SK-N-SH (cell line): ENCODE data around the gene CYSTM1. TPM values are rescaled to one million over a fixed set of nuclear protein-coding genes. Genes with fewer than 3 reads are reported as not detected.

Source experiments
- CTCF ChIA-PET: fragments of 300-600, 350-600 bp; formaldehyde crosslinking; extraction: SDS; loops from one replicate; lab custom pipeline; 2021; lab: Yijun Ruan, JAX
- POLR2A ChIA-PET: fragments of 350-600 bp; sonication (Branson Sonifier 250); formaldehyde crosslinking; extraction: SDS; loops from one replicate; lab custom pipeline; 2020; ENCODE audit warnings: antibody characterized with exemption, inconsistent platforms; lab: Yijun Ruan, JAX
- DNase-seq: peaks from one replicate; pipeline ENCODE4 v3.0.0; 2012
- H2AFZ ChIP-seq: fragments of 200-600 bp; sonication (generic); 2 replicates; pipeline ENCODE4 v1.8.1; 2016; ENCODE audit warnings: antibody characterized with exemption, mild to moderate bottlenecking, low read depth
- H3F3A ChIP-seq: fragments of 200-600 bp; sonication (generic); replicated peaks from 2 replicates; pipeline ENCODE3; 2016; ENCODE audit warnings: antibody characterized with exemption, mild to moderate bottlenecking; ENCODE audit not compliant: insufficient read depth
- H3K27ac ChIP-seq, 2 experiments: fragments of 200-500 bp in 1 of 2; fragments of 200-600 bp in 1 of 2; sonication (Bioruptor generic) in 1 of 2; sonication (generic), shearing (Covaris generic) in 1 of 2; 2 replicates each; pipeline versions ENCODE4 v1.5.1 to v1.6.1; 2014 to 2016; ENCODE audit warnings: low read depth in 2 of 2, inconsistent platforms in 1 of 2, low read length in 1 of 2, mild to moderate bottlenecking in 1 of 2, mixed read lengths in 1 of 2
- H3K27me3 ChIP-seq: fragments of 200-600 bp; sonication (generic), shearing (Covaris generic); 2 replicates; pipeline ENCODE4 v1.6.1; 2016; ENCODE audit warnings: mixed run types; ENCODE audit not compliant: insufficient read depth
- H3K36me3 ChIP-seq, 2 experiments: fragments of 200-500 bp in 1 of 2; fragments of 200-600 bp in 1 of 2; sonication (Bioruptor generic) in 1 of 2; sonication (generic) in 1 of 2; replicated peaks in 1 of 2; 2 replicates each; pipeline versions ENCODE3 to v1.5.1; 2014 to 2016; ENCODE audit warnings: low read length in 1 of 2, mild to moderate bottlenecking in 1 of 2; ENCODE audit not compliant: insufficient read depth in 2 of 2, control insufficient read depth in 1 of 2
- H3K4me1 ChIP-seq, 2 experiments: fragments of 200-500 bp in 1 of 2; fragments of 200-600 bp in 1 of 2; sonication (Bioruptor generic) in 1 of 2; sonication (generic), shearing (Covaris generic) in 1 of 2; 2 replicates each; pipeline versions ENCODE4 v1.5.1 to v1.6.1; 2014 to 2016; ENCODE audit warnings: low read depth in 1 of 2, low read length in 1 of 2, mixed run types in 1 of 2; ENCODE audit not compliant: insufficient read depth in 2 of 2, control insufficient read depth in 1 of 2
- H3K4me2 ChIP-seq: fragments of 200-600 bp; sonication (generic), shearing (Covaris generic); 2 replicates; pipeline ENCODE4 v1.6.1; 2017; ENCODE audit warnings: mixed run types
- H3K4me3 ChIP-seq, 2 experiments: fragments of 200-500 bp in 1 of 2; fragments of 200-600 bp in 1 of 2; sonication (Bioruptor generic) in 1 of 2; sonication (generic), shearing (Covaris generic) in 1 of 2; 2 replicates each; pipeline versions ENCODE4 v1.5.1 to v1.8.1; 2014 to 2016; ENCODE audit warnings: low read depth in 2 of 2, inconsistent platforms in 1 of 2, low read length in 1 of 2, mild to moderate bottlenecking in 1 of 2, mixed read lengths in 1 of 2, moderate library complexity in 1 of 2
- H3K79me2 ChIP-seq: fragments of 200-600 bp; sonication (generic); 2 replicates; pipeline ENCODE4 v1.8.1; 2017; ENCODE audit warnings: mild to moderate bottlenecking; ENCODE audit not compliant: insufficient read depth
- H3K9ac ChIP-seq: fragments of 200-600 bp; sonication (generic); 2 replicates; pipeline ENCODE4 v1.6.1; 2017; ENCODE audit warnings: mixed run types
- H3K9me2 ChIP-seq: fragments of 200-600 bp; sonication (generic); 2 replicates; pipeline ENCODE4 v1.6.1; 2017; ENCODE audit warnings: mixed run types
- H3K9me3 ChIP-seq: fragments of 200-600 bp; sonication (generic); 2 replicates; pipeline ENCODE4 v1.6.1; 2017; ENCODE audit warnings: mixed run types, mild to moderate bottlenecking, moderate library complexity
- H4K20me1 ChIP-seq: fragments of 200-600 bp; sonication (generic); 2 replicates; pipeline ENCODE4 v1.6.1; 2017; ENCODE audit warnings: mild to moderate bottlenecking, mixed run types; ENCODE audit not compliant: insufficient read depth
- ELF1 ChIP-seq: IDR thresholded peaks from 2 replicates; pipeline ENCODE4 v1.4.0; 2012
- EP300 ChIP-seq, 2 experiments: IDR thresholded peaks; 2 replicates each; pipeline versions ENCODE4 v1.4.0 to v1.6.1; 2012; ENCODE audit warnings: borderline replicate concordance in 1 of 2, low read depth in 1 of 2, low read length in 1 of 2
- FOSL2 ChIP-seq: IDR thresholded peaks from 2 replicates; pipeline ENCODE4 v1.4.0; 2012; ENCODE audit warnings: low read depth, mild to moderate bottlenecking, moderate library complexity, borderline replicate concordance
- FOXJ3 ChIP-seq: sonication (generic); formaldehyde crosslinking; IDR thresholded peaks from 2 replicates; pipeline ENCODE4 v1.5.1; 2020; ENCODE audit warnings: mild to moderate bottlenecking, missing genetic modification reagents
- FOXM1 ChIP-seq: IDR thresholded peaks from 2 replicates; pipeline ENCODE4 v1.4.0; 2012; ENCODE audit warnings: low read depth, mild to moderate bottlenecking
- GABPA ChIP-seq: IDR thresholded peaks from 2 replicates; pipeline ENCODE4 v1.4.0; 2012; ENCODE audit warnings: low read depth, mild to moderate bottlenecking
- JUND ChIP-seq: IDR thresholded peaks from 2 replicates; pipeline ENCODE4 v1.4.0; 2012
- NFIC ChIP-seq: IDR thresholded peaks from 2 replicates; pipeline ENCODE4 v1.4.0; 2012; ENCODE audit warnings: borderline replicate concordance
- NRF1 ChIP-seq: IDR thresholded peaks from 2 replicates; pipeline ENCODE4 v1.6.1; 2012; ENCODE audit warnings: low read depth, mild to moderate bottlenecking, low read length
- RAD21 ChIP-seq: IDR thresholded peaks from 2 replicates; pipeline ENCODE4 v1.6.1; 2012; ENCODE audit warnings: mild to moderate bottlenecking, low read length
- RXRA ChIP-seq: IDR thresholded peaks from 2 replicates; pipeline ENCODE4 v1.4.0; 2012; ENCODE audit warnings: low read depth, mild to moderate bottlenecking, borderline replicate concordance
- SIN3A ChIP-seq: IDR thresholded peaks from 2 replicates; pipeline ENCODE4 v1.6.1; 2012; ENCODE audit warnings: low read depth, mild to moderate bottlenecking, low read length, moderate library complexity, borderline replicate concordance
- TCF12 ChIP-seq: IDR thresholded peaks from 2 replicates; pipeline ENCODE4 v1.4.0; 2012
- YY1 ChIP-seq: IDR thresholded peaks from 2 replicates; pipeline ENCODE4 v1.4.0; 2012; ENCODE audit warnings: low read depth, mild to moderate bottlenecking
- WGBS: methylation state at CpG from one replicate; pipeline ENCODE4 v1.1.6; 2017; ENCODE audit warnings: low lambda C conversion rate; 5-methylcytosine and 5-hydroxymethylcytosine counted together
- polyA plus RNA-seq, 3 experiments: library from polyadenylated mRNA; depleted of rRNA; stranded (reverse); fragments of >200 nt; gene quantifications; 2 replicates each; pipeline ENCODE4 v1.2.3, GENCODE V29; 2012
- TF ChIP-seq, protein P1 (sequence below): fragments of 200-600 bp; sonication (generic); IDR thresholded peaks from 2 replicates; pipeline ENCODE4 v1.6.1; 2017; ENCODE audit warnings: antibody characterized with exemption, mild to moderate bottlenecking, moderate library complexity
- TF ChIP-seq, protein P2 (sequence below): IDR thresholded peaks from 2 replicates; pipeline ENCODE4 v1.4.0; 2012; ENCODE audit warnings: low read depth
- TF ChIP-seq, protein P3 (sequence below): fragments of 150-350 bp; IDR thresholded peaks from 2 replicates; pipeline ENCODE4 v1.6.1; 2016; ENCODE audit warnings: mild to moderate bottlenecking, low read depth, low read length
- TF ChIP-seq, protein P4 (sequence below): fragments of 150-350 bp; IDR thresholded peaks from 2 replicates; pipeline ENCODE4 v1.6.1; 2017; ENCODE audit warnings: antibody characterized with exemption, low read length, low read depth, borderline replicate concordance
- TF ChIP-seq, protein P5 (sequence below): IDR thresholded peaks from 2 replicates; pipeline ENCODE4 v1.4.0; 2012; ENCODE audit warnings: low read depth, borderline replicate concordance

Gene CYSTM1
- polyA plus RNA-seq, 1 of the 3 experiments (the other 2 are of a cell fraction): 27.1 TPM

- no peak for TF ChIP-seq TCF12
- TF ChIP-seq, all 33 proteins: peak for 0
Observed at GRCh38 chr5:140168371-140168770, 6.6 kb upstream of the CYSTM1 start (continued).

DNA sequence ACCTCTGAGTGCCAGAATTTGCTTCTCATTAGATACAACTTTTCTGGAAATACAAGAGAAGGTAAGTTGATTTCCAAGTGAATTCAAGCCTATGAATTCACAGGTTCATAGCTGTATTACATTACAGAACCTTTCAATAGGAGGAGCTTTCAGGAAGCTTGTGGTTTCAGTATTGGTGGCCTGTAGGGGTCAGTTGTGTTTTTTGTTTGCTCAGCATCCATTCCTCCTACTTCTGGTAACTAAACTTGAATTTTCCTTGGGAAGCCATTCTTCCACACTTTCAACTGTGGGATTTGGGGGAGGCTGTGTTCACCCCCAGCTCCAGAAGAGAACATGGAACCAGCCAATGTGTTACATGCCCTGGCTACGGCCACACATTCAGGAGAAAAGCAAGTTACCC lies 5.6 kb upstream of the CYSTM1 start:
- Histone ChIP-seq H3K9me2 (no peaks in the 10 kb centered on the region), H3K4me2 (no peak overlapping the region), H3K9ac (no peak overlapping the region), H4K20me1 (no peaks in the 10 kb centered on the region), H3K79me2 (no peaks in the 10 kb centered on the region), H3K4me3 (no peak overlapping the region), H3K4me1 (peaks cover 5% of the 10 kb centered on the region in 2 experiments; a peak in 3 of 4 replicates), H3F3A (peaks cover 25% of the 10 kb centered on the region), H3K27ac (peak overlapping the region in 1 of 2 experiments; percentile 53; a peak in 1 of 4 replicates), H3K9me3 (no peaks in the 10 kb centered on the region), H3K27me3 (no peaks in the 10 kb centered on the region), H3K36me3 (no peaks in the 10 kb centered on the region), H2AFZ (no peak overlapping the region)
- no peak for DNase-seq
- ChIA-PET CTCF (interaction anchor here (0.6 to 2.6 kb wide), 22 partner anchors 9 to 551 kb away, joined by 3 to 15 read pairs (median 5); partner anchors contain the start of genes HBEGF and NRG2), POLR2A (no interaction called here)
- peak; percentile 50 for TF ChIP-seq RAD21
- TF ChIP-seq NRF1: no peak
- TF ChIP-seq FOXJ3 (CRISPR knock-in tag): no peak
- no peak for TF ChIP-seq JUND
- TF ChIP-seq, protein P1, sequence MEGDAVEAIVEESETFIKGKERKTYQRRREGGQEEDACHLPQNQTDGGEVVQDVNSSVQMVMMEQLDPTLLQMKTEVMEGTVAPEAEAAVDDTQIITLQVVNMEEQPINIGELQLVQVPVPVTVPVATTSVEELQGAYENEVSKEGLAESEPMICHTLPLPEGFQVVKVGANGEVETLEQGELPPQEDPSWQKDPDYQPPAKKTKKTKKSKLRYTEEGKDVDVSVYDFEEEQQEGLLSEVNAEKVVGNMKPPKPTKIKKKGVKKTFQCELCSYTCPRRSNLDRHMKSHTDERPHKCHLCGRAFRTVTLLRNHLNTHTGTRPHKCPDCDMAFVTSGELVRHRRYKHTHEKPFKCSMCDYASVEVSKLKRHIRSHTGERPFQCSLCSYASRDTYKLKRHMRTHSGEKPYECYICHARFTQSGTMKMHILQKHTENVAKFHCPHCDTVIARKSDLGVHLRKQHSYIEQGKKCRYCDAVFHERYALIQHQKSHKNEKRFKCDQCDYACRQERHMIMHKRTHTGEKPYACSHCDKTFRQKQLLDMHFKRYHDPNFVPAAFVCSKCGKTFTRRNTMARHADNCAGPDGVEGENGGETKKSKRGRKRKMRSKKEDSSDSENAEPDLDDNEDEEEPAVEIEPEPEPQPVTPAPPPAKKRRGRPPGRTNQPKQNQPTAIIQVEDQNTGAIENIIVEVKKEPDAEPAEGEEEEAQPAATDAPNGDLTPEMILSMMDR: peak; percentile 29; the same call in 1 of the 2 replicates
- TF ChIP-seq SIN3A: no peak
- 100% methylated on average over 1 of the region's 1 CpG for WGBS

DNA sequence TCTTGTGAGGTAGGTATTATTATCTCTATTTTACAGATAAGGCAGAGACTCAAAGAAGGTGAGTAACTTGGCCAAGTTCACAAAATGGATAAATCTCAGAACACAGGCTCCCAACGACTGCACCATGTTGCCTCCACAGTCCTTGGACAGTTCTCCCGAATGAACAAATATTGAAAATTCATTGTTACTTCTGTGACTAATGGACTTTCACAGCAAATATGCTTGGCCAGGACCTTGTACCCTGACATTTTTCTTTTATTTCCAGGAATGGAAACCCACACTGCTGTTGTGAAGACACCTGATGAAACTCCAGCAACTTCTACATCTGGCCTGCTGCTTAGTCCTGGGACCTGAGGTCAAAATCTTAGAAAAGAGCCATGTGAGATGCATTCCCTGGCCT lies 2.5 kb upstream of the CYSTM1 start:
- H3K36me3 ChIP-seq: no peaks in the 10 kb centered on the region
- H3K9ac ChIP-seq: no peak overlapping the region
- no peaks in the 10 kb centered on the region for H3K27me3 ChIP-seq
- no peaks in the 10 kb centered on the region for H3K79me2 ChIP-seq
- no peak overlapping the region for H3K4me2 ChIP-seq
- no peak overlapping the region for H2AFZ ChIP-seq
- peaks cover 28% of the 10 kb centered on the region for H3F3A ChIP-seq
- H3K9me3 ChIP-seq: no peaks in the 10 kb centered on the region
- H4K20me1 ChIP-seq: no peaks in the 10 kb centered on the region
- TF ChIP-seq, protein P2, sequence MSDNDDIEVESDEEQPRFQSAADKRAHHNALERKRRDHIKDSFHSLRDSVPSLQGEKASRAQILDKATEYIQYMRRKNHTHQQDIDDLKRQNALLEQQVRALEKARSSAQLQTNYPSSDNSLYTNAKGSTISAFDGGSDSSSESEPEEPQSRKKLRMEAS: no peak
- TF ChIP-seq FOXM1 (no peak), FOSL2 (no peak), RXRA (no peak), GABPA (no peak), ELF1 (no peak), FOXJ3 (CRISPR knock-in tag) (no peak), YY1 (no peak), EP300 (IDR thresholded peaks at IDR 0.05; ENCODE audit: borderline replicate concordance in 1 of 2, low read depth in 1 of 2, low read length in 1 of 2) (no peak), NFIC (no peak), SIN3A (no peak)
- TF ChIP-seq, protein P3, sequence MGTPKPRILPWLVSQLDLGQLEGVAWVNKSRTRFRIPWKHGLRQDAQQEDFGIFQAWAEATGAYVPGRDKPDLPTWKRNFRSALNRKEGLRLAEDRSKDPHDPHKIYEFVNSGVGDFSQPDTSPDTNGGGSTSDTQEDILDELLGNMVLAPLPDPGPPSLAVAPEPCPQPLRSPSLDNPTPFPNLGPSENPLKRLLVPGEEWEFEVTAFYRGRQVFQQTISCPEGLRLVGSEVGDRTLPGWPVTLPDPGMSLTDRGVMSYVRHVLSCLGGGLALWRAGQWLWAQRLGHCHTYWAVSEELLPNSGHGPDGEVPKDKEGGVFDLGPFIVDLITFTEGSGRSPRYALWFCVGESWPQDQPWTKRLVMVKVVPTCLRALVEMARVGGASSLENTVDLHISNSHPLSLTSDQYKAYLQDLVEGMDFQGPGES: no peak
- TF ChIP-seq, protein P4, sequence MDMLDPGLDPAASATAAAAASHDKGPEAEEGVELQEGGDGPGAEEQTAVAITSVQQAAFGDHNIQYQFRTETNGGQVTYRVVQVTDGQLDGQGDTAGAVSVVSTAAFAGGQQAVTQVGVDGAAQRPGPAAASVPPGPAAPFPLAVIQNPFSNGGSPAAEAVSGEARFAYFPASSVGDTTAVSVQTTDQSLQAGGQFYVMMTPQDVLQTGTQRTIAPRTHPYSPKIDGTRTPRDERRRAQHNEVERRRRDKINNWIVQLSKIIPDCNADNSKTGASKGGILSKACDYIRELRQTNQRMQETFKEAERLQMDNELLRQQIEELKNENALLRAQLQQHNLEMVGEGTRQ: no peak
- TF ChIP-seq, protein P5, sequence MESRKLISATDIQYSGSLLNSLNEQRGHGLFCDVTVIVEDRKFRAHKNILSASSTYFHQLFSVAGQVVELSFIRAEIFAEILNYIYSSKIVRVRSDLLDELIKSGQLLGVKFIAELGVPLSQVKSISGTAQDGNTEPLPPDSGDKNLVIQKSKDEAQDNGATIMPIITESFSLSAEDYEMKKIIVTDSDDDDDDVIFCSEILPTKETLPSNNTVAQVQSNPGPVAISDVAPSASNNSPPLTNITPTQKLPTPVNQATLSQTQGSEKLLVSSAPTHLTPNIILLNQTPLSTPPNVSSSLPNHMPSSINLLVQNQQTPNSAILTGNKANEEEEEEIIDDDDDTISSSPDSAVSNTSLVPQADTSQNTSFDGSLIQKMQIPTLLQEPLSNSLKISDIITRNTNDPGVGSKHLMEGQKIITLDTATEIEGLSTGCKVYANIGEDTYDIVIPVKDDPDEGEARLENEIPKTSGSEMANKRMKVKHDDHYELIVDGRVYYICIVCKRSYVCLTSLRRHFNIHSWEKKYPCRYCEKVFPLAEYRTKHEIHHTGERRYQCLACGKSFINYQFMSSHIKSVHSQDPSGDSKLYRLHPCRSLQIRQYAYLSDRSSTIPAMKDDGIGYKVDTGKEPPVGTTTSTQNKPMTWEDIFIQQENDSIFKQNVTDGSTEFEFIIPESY: no peak
- no peaks in the 10 kb centered on the region for H3K9me2 ChIP-seq
- H3K27ac ChIP-seq: no peak overlapping the region
- H3K4me1 ChIP-seq: peaks cover 5 to 7% of the 10 kb centered on the region in 2 experiments; a peak in 3 of 4 replicates
- WGBS: 94% methylated on average over 2 of the region's 2 CpGs
- no peak overlapping the region for H3K4me3 ChIP-seq
- POLR2A ChIA-PET: no interaction called here
- CTCF ChIA-PET: no interaction called here
- DNase-seq: no peak
